ENCODE data around the gene PEPD. TPM values are rescaled to one million over a fixed set of nuclear protein-coding genes. Genes with fewer than 3 reads are reported as not detected.

PEPD gene
- total RNA-seq, 1 experiment from 2014 or later = 83.1 TPM

- H3K27me3 Mint-ChIP-seq (ENCODE audit: low read depth) = no peaks in the 10 kb centered on the region
- H3K4me1 Mint-ChIP-seq = peaks cover 4% of the 10 kb centered on the region; the same call in 1 of the 2 replicates
- ChIA-PET CTCF (interaction anchor here (0.7 to 1.5 kb wide), 4 partner anchors 15 to 147 kb away, joined by 3 to 6 read pairs (median 4); no protein-coding TSS in a partner anchor), POLR2A (no interaction called here)
- H3K27ac Mint-ChIP-seq = peak overlapping the region; percentile 27; the same call in 1 of the 2 replicates
- no peak overlapping the region for H3K4me3 Mint-ChIP-seq
- DNase-seq (ENCODE audit: low spot score) (no peak), ATAC-seq (no peak)
- H3K9me3 Mint-ChIP-seq = no peaks in the 10 kb centered on the region
- no peaks in the 10 kb centered on the region; the same call in 1 of the 2 replicates for H3K36me3 Mint-ChIP-seq
- no peak for TF ChIP-seq USF2 (CRISPR knock-in tag; IDR thresholded peaks at IDR 0.05)
- no peak for TF ChIP-seq ATF2 (CRISPR knock-in tag; IDR thresholded peaks at IDR 0.05; ENCODE audit: borderline replicate concordance, low read depth)
- TF ChIP-seq KAT7 (CRISPR knock-in tag; IDR thresholded peaks at IDR 0.05; ENCODE audit: borderline replicate concordance) = no peak
- TF ChIP-seq MAX (CRISPR knock-in tag; IDR thresholded peaks at IDR 0.05) = no peak
- no peak for TF ChIP-seq ZNF121 (CRISPR knock-in tag; IDR thresholded peaks at IDR 0.05)
- TF ChIP-seq ZNF532 (CRISPR knock-in tag; IDR thresholded peaks at IDR 0.05; ENCODE audit: borderline replicate concordance) = no peak
- no peak for TF ChIP-seq PRRX2 (CRISPR knock-in tag; IDR thresholded peaks at IDR 0.05)
- no peak for TF ChIP-seq ZMAT4 (CRISPR knock-in tag; IDR thresholded peaks at IDR 0.05)
- no peak for TF ChIP-seq MXD4 (CRISPR knock-in tag; IDR thresholded peaks at IDR 0.05; ENCODE audit: borderline replicate concordance)
- no peak for TF ChIP-seq GABPB1 (CRISPR knock-in tag; IDR thresholded peaks at IDR 0.05)
- TF ChIP-seq SOX15 (CRISPR knock-in tag; IDR thresholded peaks at IDR 0.05) = no peak
These were observed 132.7 kb downstream of the PEPD start for GRCh38 chr19:33388725-33389420.

- H3K4me1 Mint-ChIP-seq = no peaks in the 10 kb centered on the region
- TF ChIP-seq CDX4 (CRISPR knock-in tag; IDR thresholded peaks at IDR 0.05; ENCODE audit: borderline replicate concordance) (no peak), PRDM15 (CRISPR knock-in tag; IDR thresholded peaks at IDR 0.05) (0 out of 2 replicates have a peak, but pooled peaks have one; percentile 52)
- no peaks in the 10 kb centered on the region; the same call in 1 of the 2 replicates for H3K36me3 Mint-ChIP-seq
- POLR2A ChIA-PET = no interaction called here
- no peaks in the 10 kb centered on the region for H3K9me3 Mint-ChIP-seq
- no peaks in the 10 kb centered on the region for H3K27me3 Mint-ChIP-seq (ENCODE audit: low read depth)
- no peak overlapping the region for H3K27ac Mint-ChIP-seq
- no peak overlapping the region for H3K4me3 Mint-ChIP-seq
- CTCF ChIA-PET = interaction anchor here (0.6 to 1.5 kb wide), 4 partner anchors 15 to 146 kb away, joined by 4 to 6 read pairs (median 4); no protein-coding TSS in a partner anchor
- no peak for ATAC-seq
- no peak for DNase-seq (ENCODE audit: low spot score)
These were observed 133.3 kb downstream of the PEPD start for GRCh38 chr19:33388231-33388724.

Data from WTC11 (cell line).